ENCODE results near the gene LLGL1. TPM values are rescaled to one million over a fixed set of nuclear protein-coding genes. Genes with fewer than 3 reads are reported as not detected.

LLGL1 gene
- total RNA-seq, 1 experiment from 2014 or later: 65.0 TPM

DNA sequence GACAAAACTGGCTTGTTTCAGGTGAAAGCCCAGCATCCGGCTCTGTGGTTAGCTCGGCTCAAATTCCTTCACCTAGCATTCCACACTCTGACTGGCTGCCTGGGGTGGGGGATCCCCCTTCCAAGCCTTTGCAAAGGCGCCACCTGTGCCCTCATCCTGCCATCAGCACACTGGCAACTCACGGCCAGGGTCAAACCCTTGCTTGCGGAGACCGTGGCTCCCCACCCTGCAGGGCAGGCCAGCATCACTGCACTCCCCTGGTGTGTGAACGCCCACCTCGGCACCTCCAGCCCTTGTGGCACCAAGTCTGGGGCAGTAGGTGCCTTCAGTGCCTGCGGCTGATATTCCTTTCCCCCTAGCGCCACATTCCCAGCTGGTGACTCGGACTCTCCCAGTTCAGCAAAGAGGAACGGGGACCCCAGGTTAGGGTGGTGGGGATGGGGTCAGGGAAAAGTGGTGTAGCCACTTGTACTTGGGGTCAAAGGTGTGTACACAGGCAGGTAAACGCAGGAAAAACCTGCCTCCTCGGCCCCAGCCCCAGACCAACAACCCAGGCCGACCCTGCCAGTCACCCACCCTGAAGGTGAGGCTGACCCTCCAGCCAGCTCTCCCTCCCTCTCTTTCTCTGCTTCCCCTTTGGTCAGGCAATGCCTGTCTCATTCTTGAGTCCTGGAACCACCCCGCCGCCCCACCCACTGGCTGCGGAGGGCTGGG lies 32.0 kb downstream of the LLGL1 start:
- Histone ChIP-seq H3K23ac (ENCODE audit: insufficient read length, low read depth, low read length) (no peak overlapping the region), H3K79me1 (ENCODE audit: insufficient read depth, low read depth, low read length, poor library complexity, severe bottlenecking) (no peaks in the 10 kb centered on the region), H3K14ac (ENCODE audit: insufficient read depth, low read length) (0 out of 2 replicates have a peak overlapping the region, but pooled peaks have one; percentile 2), H2BK15ac (ENCODE audit: low read depth, low read length) (no peak overlapping the region), H2AK5ac (ENCODE audit: insufficient read length, low read length) (no peak overlapping the region), H2BK5ac (ENCODE audit: insufficient read length, low read length) (no peak overlapping the region), H3K27me3 (ENCODE audit: insufficient read depth, low read length) (no peaks in the 10 kb centered on the region), H4K8ac (replicated peaks; ENCODE audit: insufficient read length, low read depth, low read length) (no peak overlapping the region), H2AFZ (ENCODE audit: low read length) (no peak overlapping the region), H3K4ac (ENCODE audit: low read depth, low read length) (no peak overlapping the region), H3K23me2 (ENCODE audit: insufficient read length, low read depth, low read length, poor library complexity, severe bottlenecking) (peaks cover 12% of the 10 kb centered on the region), H3T11ph (ENCODE audit: low read length) (no peak overlapping the region), H3K18ac (ENCODE audit: insufficient read length, low read depth, low read length) (peak overlapping the region; percentile 28), H2BK120ac (ENCODE audit: low read depth, low read length, poor library complexity, severe bottlenecking) (no peak overlapping the region), H2BK20ac (ENCODE audit: low read depth, low read length, poor library complexity, severe bottlenecking) (no peak overlapping the region), H3K4me1 (ENCODE audit: insufficient read depth, low read length) (no peaks in the 10 kb centered on the region), H3K79me2 (ENCODE audit: insufficient read depth, low read length) (no peaks in the 10 kb centered on the region; the same call in 1 of the 2 replicates), H4K91ac (ENCODE audit: insufficient read length, low read depth, low read length) (no peak overlapping the region), H3K9me3 (ENCODE audit: control insufficient read depth, low read depth, low read length) (no peaks in the 10 kb centered on the region), H2BK12ac (ENCODE audit: insufficient read length, low read depth, low read length) (no peak overlapping the region), H4K20me1 (ENCODE audit: control insufficient read depth, insufficient read depth, insufficient read length) (no peaks in the 10 kb centered on the region), H3K56ac (ENCODE audit: insufficient read length, low read depth, low read length) (no peak overlapping the region), H4K5ac (ENCODE audit: insufficient read length, low read depth, low read length) (no peak overlapping the region), H3K27ac (ENCODE audit: insufficient read length, low read depth, low read length) (no peak overlapping the region), H3K4me2 (ENCODE audit: insufficient read depth, insufficient read length, low read length) (peak overlapping the region; percentile 70), H3K9ac (ENCODE audit: extremely low read depth, insufficient read length, low read length) (peak overlapping the region; percentile 21)
- no CpG with 5 or more reads among the region's 18 CpGs for WGBS (ENCODE audit: extremely low coverage, insufficient read length, low lambda C conversion rate)
- Mint-ChIP-seq H3K36me3 (ENCODE audit: insufficient read depth in 1 of 3, low read depth in 3 of 3) (peaks cover 18 to 43% (median 42%) of the 10 kb centered on the region in 3 experiments; a peak in 6 of 7 replicates), H3K27me3 (ENCODE audit: low read depth) (no peaks in the 10 kb centered on the region), H3K27ac (peak overlapping the region; percentile 95 to 98 (median 98)), H3K4me1 (peaks cover 25 to 41% of the 10 kb centered on the region in 2 experiments), H3K9me3 (no peaks in the 10 kb centered on the region), H3K4me3 (peak overlapping the region; percentile 96 to 98)
- DNase-seq: peak; percentile 80
- TF ChIP-seq, protein P1, sequence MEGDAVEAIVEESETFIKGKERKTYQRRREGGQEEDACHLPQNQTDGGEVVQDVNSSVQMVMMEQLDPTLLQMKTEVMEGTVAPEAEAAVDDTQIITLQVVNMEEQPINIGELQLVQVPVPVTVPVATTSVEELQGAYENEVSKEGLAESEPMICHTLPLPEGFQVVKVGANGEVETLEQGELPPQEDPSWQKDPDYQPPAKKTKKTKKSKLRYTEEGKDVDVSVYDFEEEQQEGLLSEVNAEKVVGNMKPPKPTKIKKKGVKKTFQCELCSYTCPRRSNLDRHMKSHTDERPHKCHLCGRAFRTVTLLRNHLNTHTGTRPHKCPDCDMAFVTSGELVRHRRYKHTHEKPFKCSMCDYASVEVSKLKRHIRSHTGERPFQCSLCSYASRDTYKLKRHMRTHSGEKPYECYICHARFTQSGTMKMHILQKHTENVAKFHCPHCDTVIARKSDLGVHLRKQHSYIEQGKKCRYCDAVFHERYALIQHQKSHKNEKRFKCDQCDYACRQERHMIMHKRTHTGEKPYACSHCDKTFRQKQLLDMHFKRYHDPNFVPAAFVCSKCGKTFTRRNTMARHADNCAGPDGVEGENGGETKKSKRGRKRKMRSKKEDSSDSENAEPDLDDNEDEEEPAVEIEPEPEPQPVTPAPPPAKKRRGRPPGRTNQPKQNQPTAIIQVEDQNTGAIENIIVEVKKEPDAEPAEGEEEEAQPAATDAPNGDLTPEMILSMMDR (conservative IDR thresholded peaks at IDR 0.05): no peak

Data from H9 (cell line).